HUES6 (cell line): Measurements from ENCODE around the gene DMRT1.
A peak's percentile ranks its signal among the peaks of the same experiment; 100 is the strongest.

Source experiments
- H3K27ac ChIP-seq: 2 replicates; pipeline ENCODE4 v1.7.0; 2013; ENCODE audit warnings: low read depth, mild to moderate bottlenecking, low read length, inconsistent platforms
- H3K27me3 ChIP-seq: 2 replicates; pipeline ENCODE4 v1.6.1; 2013; ENCODE audit warnings: low read length; ENCODE audit not compliant: control insufficient read depth, insufficient read depth
- H3K36me3 ChIP-seq: 2 replicates; pipeline ENCODE4 v1.6.1; 2013; ENCODE audit warnings: low read length; ENCODE audit not compliant: control insufficient read depth, insufficient read depth
- H3K4me1 ChIP-seq: 2 replicates; pipeline ENCODE4 v1.6.1; 2013; ENCODE audit warnings: low read length; ENCODE audit not compliant: control insufficient read depth, insufficient read depth
- H3K4me3 ChIP-seq: 2 replicates; pipeline ENCODE4 v1.5.1; 2013; ENCODE audit warnings: low read depth, low read length
- H3K9ac ChIP-seq: one replicate; pipeline ENCODE4 v1.6.1; 2013; ENCODE audit warnings: mild to moderate bottlenecking, low read length
- H3K9me3 ChIP-seq: 2 replicates; pipeline ENCODE4 v1.6.1; 2013; ENCODE audit warnings: low read depth, low read length; ENCODE audit not compliant: control insufficient read depth, insufficient read depth

DMRT1 gene

DNA sequence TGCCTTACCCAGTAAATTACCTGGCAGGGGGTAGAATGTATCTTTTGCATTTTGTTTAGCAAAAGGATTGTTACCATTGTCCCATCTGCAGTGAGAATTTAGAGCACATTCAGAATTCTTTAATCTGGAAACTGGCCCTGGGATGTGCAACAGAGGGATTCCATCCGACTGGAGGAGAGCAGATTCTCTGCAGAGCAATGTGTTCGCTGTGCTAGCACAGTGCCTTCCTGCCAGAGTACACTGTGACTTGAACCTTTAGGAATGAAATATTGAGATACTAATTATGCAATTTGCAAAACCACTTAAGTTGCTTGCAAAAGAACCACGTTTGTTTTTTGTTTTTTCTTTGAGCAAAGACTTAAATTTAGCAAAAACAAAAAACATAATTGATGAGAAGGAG is 22.5 kb upstream of the DMRT1 start:
- no peaks in the 10 kb centered on the region for H3K4me1 ChIP-seq
- H3K36me3 ChIP-seq = no peaks in the 10 kb centered on the region
- no peak overlapping the region for H3K9ac ChIP-seq
- no peaks in the 10 kb centered on the region for H3K9me3 ChIP-seq
- H3K4me3 ChIP-seq = no peak overlapping the region
- no peak overlapping the region for H3K27ac ChIP-seq
- no peaks in the 10 kb centered on the region for H3K27me3 ChIP-seq

DNA sequence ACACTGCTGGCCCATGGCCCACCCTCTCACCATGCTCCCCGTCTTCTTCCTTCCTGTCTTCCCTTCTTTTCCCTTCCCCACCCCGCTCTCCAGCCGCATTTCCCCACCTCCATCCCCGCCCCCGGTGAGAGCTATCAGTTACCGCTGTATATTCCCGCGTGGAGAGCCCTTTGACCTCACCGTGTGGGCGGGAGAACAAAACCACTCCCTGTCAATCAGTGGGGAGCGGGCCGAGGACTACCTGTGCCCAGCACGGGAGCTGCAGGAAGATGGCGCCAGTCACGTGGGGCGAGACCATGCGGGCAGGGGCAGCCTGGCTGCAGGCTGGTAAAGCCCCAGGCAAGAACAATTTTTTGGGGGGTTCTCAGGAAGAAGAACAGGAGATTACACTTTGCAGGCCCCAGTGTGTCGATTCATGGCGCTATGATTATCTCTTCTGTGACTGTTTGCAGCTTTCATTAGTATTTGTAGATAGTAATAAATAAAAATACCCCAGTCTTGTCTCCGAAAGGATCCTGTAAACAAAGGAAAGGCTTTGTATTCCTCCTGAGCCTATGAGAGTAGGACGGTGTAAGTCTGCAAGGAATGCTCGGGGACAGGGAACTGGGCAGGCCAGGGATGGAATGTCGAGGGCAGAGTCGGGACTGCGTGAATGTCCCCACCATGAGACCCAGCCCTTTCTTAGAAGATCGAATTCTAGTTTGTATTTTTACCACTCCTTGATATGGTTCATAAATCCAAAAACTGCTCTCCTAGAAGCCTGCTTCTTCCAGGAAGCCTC is 14.8 kb upstream of the DMRT1 start:
- H3K9ac ChIP-seq = no peak overlapping the region
- H3K9me3 ChIP-seq = no peaks in the 10 kb centered on the region
- H3K4me3 ChIP-seq = no peak overlapping the region
- H3K36me3 ChIP-seq = no peaks in the 10 kb centered on the region
- H3K4me1 ChIP-seq = no peaks in the 10 kb centered on the region
- H3K27me3 ChIP-seq = no peaks in the 10 kb centered on the region
- no peak overlapping the region for H3K27ac ChIP-seq

DNA sequence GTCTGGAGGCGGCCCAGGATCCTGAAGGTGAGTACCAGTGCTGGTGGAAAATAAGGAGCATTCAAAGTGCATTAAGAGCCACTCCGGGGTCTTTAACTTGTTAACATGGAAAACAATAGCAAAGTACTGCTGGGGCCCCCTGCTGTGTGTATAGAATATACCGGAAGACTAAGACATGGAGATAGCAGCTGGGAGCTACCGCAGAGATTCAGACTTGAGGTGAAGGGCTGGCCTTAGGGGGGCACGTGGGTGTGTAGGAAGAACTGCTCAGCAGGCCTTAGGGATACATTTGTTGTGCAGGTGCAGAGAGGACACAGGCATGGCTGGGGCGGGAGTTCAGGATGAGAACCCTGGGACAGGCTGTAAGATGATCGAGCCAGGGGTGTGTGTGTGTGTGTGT is 1.2 kb upstream of the DMRT1 start:
- Histone ChIP-seq H3K4me3 (no peak overlapping the region), H3K9me3 (no peaks in the 10 kb centered on the region), H3K36me3 (no peaks in the 10 kb centered on the region), H3K27ac (no peak overlapping the region), H3K4me1 (peaks cover 8% of the 10 kb centered on the region), H3K27me3 (peaks cover 96% of the 10 kb centered on the region), H3K9ac (no peak overlapping the region)

DNA sequence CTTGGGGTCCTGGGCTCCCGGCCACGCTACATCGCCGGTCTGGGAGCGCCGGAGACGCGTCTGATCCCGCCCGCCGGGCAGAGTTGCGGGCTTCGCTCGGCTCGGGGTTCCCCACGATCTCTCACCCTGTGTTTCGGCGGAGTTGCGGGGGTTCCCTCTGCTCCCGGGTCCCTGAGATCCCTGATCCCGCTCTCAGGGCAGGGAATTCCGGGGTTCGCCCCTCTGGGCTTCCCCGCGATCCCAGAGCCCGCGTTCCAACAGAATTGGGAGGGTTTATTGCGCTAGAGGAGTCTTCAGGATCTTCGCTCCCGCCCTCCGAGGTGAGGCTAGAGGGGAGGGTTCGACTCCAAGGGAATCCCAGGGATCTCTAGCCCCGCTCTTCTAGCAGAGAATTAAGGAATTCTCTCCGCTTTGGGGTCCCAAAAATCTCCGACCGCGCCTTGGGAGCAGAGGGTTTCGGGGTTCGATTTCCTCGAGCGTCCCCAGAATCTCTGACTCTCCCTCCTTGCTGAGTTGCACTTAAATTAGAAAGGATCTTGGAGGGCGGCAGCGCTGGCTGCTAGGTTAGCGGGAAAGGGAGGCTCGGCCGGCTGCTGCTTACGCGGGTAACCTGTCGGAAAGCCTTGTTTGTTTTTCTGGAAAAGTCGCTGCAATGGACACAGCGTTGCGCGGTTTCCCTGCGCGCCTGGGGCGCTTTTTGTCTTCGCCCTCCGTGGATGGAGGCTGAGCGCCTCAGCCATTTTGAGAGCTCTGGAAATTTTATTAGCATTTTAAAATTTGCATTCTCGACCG is 1.3 kb downstream of the DMRT1 start:
- Histone ChIP-seq H3K4me1 (peaks cover 17% of the 10 kb centered on the region), H3K9me3 (no peaks in the 10 kb centered on the region), H3K27me3 (peaks cover 100% of the 10 kb centered on the region), H3K36me3 (no peaks in the 10 kb centered on the region), H3K4me3 (peak overlapping the region; percentile 45), H3K9ac (no peak overlapping the region), H3K27ac (no peak overlapping the region)

DNA sequence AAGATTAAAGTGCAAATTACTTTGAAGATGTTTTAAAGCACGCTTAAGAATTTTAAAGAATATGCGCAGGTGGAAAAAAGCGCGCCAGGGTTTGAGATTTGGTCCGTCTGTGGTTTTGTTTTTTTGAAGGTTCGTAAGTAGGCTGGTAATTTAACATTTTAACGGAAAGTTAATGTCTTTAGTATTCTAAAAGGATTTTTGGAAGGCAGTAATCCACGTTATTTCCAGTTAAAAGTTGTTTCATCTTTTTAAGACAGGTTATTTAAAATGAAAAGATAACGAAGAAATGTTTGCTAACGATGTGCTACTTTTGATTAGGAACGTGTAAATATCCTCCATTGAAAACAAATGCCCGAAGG is 1.9 kb downstream of the DMRT1 start:
- H3K4me1 ChIP-seq = peaks cover 17% of the 10 kb centered on the region
- no peaks in the 10 kb centered on the region for H3K36me3 ChIP-seq
- peak overlapping the region; percentile 45 for H3K4me3 ChIP-seq
- no peaks in the 10 kb centered on the region for H3K9me3 ChIP-seq
- no peak overlapping the region for H3K9ac ChIP-seq
- H3K27me3 ChIP-seq = peaks cover 99% of the 10 kb centered on the region
- H3K27ac ChIP-seq = no peak overlapping the region

DNA sequence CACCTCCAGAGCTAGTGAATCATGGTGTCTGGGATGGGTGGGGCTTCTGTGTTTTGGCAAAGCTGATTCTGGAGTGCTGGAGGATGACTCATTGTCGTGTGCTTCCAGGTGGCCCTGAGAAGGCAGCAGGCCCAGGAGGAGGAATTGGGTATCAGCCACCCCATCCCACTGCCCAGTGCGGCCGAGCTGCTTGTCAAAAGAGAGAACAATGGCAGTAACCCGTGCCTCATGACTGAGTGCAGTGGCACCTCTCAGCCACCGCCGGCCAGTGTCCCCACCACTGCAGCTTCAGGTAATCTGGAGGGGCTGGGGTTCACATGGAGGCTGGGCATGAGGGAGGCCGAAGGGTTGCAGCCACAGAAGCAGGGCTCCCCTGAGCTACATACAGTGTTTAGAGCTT is 5.4 kb downstream of the DMRT1 start:
- no peak overlapping the region for H3K9ac ChIP-seq
- no peaks in the 10 kb centered on the region for H3K36me3 ChIP-seq
- no peak overlapping the region for H3K27ac ChIP-seq
- H3K27me3 ChIP-seq = peaks cover 74% of the 10 kb centered on the region
- H3K4me3 ChIP-seq = no peak overlapping the region
- peaks cover 9% of the 10 kb centered on the region for H3K4me1 ChIP-seq
- H3K9me3 ChIP-seq = no peaks in the 10 kb centered on the region

DNA sequence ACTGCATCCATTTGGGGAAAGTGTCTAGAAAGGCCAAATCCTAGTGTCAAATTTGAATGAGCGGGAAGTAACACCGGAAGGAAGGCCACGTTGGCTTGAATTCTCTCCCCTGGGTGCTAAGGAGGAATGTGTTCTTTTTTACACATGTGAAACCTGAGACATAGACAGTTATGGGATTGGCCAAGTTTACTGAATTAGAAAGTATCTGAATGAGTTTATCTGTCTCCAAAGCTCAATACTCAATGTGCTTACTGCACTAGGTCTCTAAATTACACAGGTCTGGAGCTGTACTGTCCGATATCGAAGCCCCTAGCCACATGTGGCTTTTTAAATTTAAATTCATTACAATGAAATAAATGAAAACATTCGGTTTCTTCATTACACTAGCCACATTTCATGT is 6.0 kb downstream of the DMRT1 start:
- no peaks in the 10 kb centered on the region for H3K9me3 ChIP-seq
- H3K27ac ChIP-seq = no peak overlapping the region
- H3K27me3 ChIP-seq = peaks cover 68% of the 10 kb centered on the region
- no peak overlapping the region for H3K4me3 ChIP-seq
- H3K4me1 ChIP-seq = peaks cover 9% of the 10 kb centered on the region
- H3K9ac ChIP-seq = no peak overlapping the region
- H3K36me3 ChIP-seq = no peaks in the 10 kb centered on the region

DNA sequence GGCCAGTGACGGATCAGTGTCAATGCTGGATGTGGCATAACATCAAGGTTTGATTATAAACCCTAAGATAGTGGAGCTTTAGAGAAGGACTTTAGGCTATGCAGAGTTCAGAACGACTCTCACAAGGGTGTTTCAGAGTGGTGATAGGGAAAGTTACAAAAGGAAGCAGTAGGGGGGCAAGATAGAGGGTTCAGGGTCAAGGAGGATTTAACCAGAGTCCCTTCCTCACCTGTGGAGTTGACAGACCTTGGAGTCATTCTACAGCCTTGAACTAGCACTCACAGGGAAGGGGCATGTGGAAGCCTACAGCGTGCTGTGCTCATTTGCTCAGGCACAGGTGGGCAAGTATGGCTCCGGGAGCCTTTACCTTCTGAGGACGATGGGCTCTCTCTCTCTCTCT is 7.9 kb downstream of the DMRT1 start:
- no peak overlapping the region for H3K4me3 ChIP-seq
- H3K4me1 ChIP-seq = peaks cover 9% of the 10 kb centered on the region
- H3K27ac ChIP-seq = no peak overlapping the region
- no peak overlapping the region for H3K9ac ChIP-seq
- H3K9me3 ChIP-seq = no peaks in the 10 kb centered on the region
- no peaks in the 10 kb centered on the region for H3K36me3 ChIP-seq
- peaks cover 48% of the 10 kb centered on the region for H3K27me3 ChIP-seq

DNA sequence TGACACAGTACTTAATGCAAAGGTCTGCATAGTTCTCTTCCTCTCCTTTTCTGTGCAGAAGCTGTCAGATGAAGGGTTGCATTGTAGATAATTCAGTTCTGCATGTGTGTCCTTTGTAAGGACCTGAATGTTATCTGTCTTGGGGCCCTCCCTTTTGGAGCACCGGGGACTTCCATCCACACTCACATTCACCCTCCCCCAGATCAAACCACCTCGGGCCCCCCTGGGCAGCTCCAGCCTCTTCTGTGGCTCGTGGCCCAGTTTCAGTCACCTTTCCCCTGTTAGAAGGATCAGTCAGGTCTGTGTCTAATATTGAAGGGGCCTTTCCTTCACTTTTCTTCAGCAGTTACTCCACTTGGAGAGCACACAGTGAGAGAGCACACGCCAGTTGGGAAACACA is 11.0 kb downstream of the DMRT1 start:
- no peak overlapping the region for H3K4me3 ChIP-seq
- H3K27me3 ChIP-seq = peaks cover 17% of the 10 kb centered on the region
- no peaks in the 10 kb centered on the region for H3K36me3 ChIP-seq
- H3K9me3 ChIP-seq = no peaks in the 10 kb centered on the region
- H3K27ac ChIP-seq = no peak overlapping the region
- no peak overlapping the region for H3K9ac ChIP-seq
- H3K4me1 ChIP-seq = no peaks in the 10 kb centered on the region

DNA sequence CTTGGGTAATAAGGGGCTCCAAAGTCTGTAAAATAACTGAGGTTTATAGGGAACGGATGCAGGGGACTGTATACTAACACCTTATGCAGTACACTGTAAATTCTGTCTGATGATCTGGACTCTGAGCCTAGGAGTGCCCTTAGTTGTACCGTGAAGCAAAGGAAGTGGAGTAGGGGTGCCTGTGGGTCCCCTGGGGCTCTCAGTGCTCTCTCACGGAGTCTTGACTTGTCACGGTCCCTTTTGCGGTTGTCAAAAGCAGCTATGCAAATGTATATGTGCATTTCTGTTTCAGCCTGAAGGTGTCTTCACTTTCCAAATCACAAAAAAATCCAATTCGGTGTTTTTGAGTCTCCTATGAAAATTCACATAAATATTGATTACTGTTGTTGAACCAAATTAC is 17.8 kb downstream of the DMRT1 start:
- no peak overlapping the region for H3K4me3 ChIP-seq
- no peak overlapping the region for H3K27ac ChIP-seq
- no peaks in the 10 kb centered on the region for H3K27me3 ChIP-seq
- no peaks in the 10 kb centered on the region for H3K4me1 ChIP-seq
- H3K36me3 ChIP-seq = no peaks in the 10 kb centered on the region
- no peak overlapping the region for H3K9ac ChIP-seq
- peaks cover 18% of the 10 kb centered on the region for H3K9me3 ChIP-seq

DNA sequence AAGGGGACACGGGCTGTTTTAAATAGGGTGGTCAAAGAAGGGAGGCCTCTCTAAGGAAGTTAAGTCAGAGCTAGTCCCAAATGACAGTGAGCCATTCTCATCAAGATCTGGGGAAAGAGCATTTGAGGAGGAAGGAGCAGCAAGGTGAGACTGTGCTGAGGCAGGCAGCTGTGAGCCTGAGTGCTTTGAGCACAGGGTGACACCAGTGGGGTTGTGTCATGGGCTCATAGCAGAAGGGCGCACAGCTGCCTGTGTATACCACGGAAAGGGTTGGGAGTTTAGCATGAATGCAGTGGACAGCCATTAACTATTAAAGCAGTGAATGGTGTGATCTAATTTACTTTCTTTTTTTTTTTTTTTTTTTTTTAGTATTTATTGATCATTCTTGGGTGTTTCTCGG is 19.2 kb downstream of the DMRT1 start:
- Histone ChIP-seq H3K36me3 (no peaks in the 10 kb centered on the region), H3K4me1 (no peaks in the 10 kb centered on the region), H3K4me3 (no peak overlapping the region), H3K9ac (no peak overlapping the region), H3K27me3 (no peaks in the 10 kb centered on the region), H3K9me3 (peaks cover 18% of the 10 kb centered on the region), H3K27ac (no peak overlapping the region)
